Upper lobe of left lung (tissue), 4 donors: ENCODE results near the gene ARRB2.

Experiments
- EP300 ChIP-seq, 4 donors: sonication (generic); formaldehyde crosslinking; IDR thresholded peaks; one replicate each; pipeline ENCODE4 v1.5.1; 2017; ENCODE audit warnings: antibody characterized with exemption in 4 of 4, control low read depth in 2 of 4
- POLR2A ChIP-seq, 4 donors: fragments of 450-650 bp; IDR thresholded peaks; one replicate each; pipeline ENCODE4 v1.5.1; 2016 to 2017; ENCODE audit warnings: antibody characterized with exemption in 4 of 4, mild to moderate bottlenecking in 2 of 4
- POLR2AphosphoS5 ChIP-seq, 2 donors: sonication (generic); formaldehyde crosslinking; IDR thresholded peaks; one replicate each; pipeline ENCODE4 v1.5.1; 2017; ENCODE audit warnings: antibody characterized with exemption in 2 of 2
- TF ChIP-seq, protein P1 (sequence below), 6 experiments: fragments of 450-650 bp in 4 of 6; fragments of 200-600 bp in 2 of 6; sonication (generic) in 2 of 6; IDR thresholded peaks; one replicate each; pipeline ENCODE4 v1.5.1; 2016 to 2019; ENCODE audit warnings: antibody characterized with exemption in 6 of 6

DNA sequence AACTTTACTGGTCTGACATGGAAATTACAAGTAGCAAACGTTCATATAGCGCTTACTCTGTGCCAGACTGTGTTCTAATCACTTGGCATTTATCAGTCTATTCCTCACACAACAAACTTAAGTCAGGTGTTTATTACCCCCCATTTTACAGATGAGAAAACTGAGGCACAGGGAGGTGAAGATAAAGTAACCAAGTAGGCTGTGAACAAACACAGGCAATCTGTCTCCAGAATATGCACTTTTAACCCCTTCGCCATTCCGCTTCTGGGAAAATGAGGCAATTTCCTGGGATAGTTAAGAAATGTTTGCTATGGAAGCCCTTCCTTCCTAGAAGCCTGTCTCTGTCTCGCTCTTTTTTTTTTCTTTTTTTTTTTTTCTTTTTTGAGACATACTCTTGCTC is 41.5 kb downstream of the ARRB2 start:
- TF ChIP-seq EP300 (IDR thresholded peaks at IDR 0.05), result no peak
- TF ChIP-seq, protein P1, sequence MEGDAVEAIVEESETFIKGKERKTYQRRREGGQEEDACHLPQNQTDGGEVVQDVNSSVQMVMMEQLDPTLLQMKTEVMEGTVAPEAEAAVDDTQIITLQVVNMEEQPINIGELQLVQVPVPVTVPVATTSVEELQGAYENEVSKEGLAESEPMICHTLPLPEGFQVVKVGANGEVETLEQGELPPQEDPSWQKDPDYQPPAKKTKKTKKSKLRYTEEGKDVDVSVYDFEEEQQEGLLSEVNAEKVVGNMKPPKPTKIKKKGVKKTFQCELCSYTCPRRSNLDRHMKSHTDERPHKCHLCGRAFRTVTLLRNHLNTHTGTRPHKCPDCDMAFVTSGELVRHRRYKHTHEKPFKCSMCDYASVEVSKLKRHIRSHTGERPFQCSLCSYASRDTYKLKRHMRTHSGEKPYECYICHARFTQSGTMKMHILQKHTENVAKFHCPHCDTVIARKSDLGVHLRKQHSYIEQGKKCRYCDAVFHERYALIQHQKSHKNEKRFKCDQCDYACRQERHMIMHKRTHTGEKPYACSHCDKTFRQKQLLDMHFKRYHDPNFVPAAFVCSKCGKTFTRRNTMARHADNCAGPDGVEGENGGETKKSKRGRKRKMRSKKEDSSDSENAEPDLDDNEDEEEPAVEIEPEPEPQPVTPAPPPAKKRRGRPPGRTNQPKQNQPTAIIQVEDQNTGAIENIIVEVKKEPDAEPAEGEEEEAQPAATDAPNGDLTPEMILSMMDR (IDR thresholded peaks at IDR 0.05), result no peak
- TF ChIP-seq POLR2AphosphoS5 (IDR thresholded peaks at IDR 0.05), result peak in 1 of 2 donors; percentile 67
- no peak for TF ChIP-seq POLR2A (IDR thresholded peaks at IDR 0.05)
